ENCODE results near the gene FHIT. TPM values are rescaled to one million over a fixed set of nuclear protein-coding genes. Genes with fewer than 3 reads are reported as not detected.

FHIT gene
- total RNA-seq, 4 donors from 2014 or later = 1.6 to 12.9 (median 7.8) TPM

- 91 to 96% methylated on average over 2 of the region's 2 CpGs for WGBS, 2 donors
Observed at GRCh38 chr3:60266444-60266843, 984.8 kb downstream of the FHIT start.

GRCh38 chr3:60263191-60263590 lies 988.1 kb downstream of the FHIT start:
- Histone ChIP-seq H3K4me1 (no peaks in the 10 kb centered on the region), H3K27ac (no peak overlapping the region), H3K4me3 (no peak overlapping the region), H3K27me3 (no peaks in the 10 kb centered on the region), H3K9me3 (peaks cover 0 to 4% (median 0%) of the 10 kb centered on the region in 4 donors), H3K36me3 (no peaks in the 10 kb centered on the region)
- TF ChIP-seq CTCF (IDR thresholded peaks at IDR 0.05) (no peak), POLR2A (IDR thresholded peaks at IDR 0.05) (no peak), EP300 (IDR thresholded peaks at IDR 0.05) (no peak)
- no peak for DNase-seq (ENCODE audit: low spot score in 2 of 2)

More at GRCh38 chr3:60266444-60266843, 984.8 kb downstream of the FHIT start:
- TF ChIP-seq POLR2A (IDR thresholded peaks at IDR 0.05) (no peak), EP300 (IDR thresholded peaks at IDR 0.05) (no peak), CTCF (IDR thresholded peaks at IDR 0.05) (no peak)
- H3K27me3 ChIP-seq = no peaks in the 10 kb centered on the region
- no peak overlapping the region for H3K27ac ChIP-seq
- no peak overlapping the region for H3K4me3 ChIP-seq
- H3K4me1 ChIP-seq = no peaks in the 10 kb centered on the region
- no peaks in the 10 kb centered on the region for H3K36me3 ChIP-seq
- DNase-seq (ENCODE audit: low spot score in 2 of 2) = no peak
- peaks cover 0 to 4% (median 0%) of the 10 kb centered on the region in 4 donors for H3K9me3 ChIP-seq

- TF ChIP-seq CTCF (IDR thresholded peaks at IDR 0.05) (no peak), POLR2A (IDR thresholded peaks at IDR 0.05) (no peak)
- 48 to 54% methylated on average over 2 of the region's 2 CpGs for WGBS, 2 donors
- no peak for DNase-seq (ENCODE audit: low spot score in 2 of 2)
- Histone ChIP-seq H3K9me3 (peaks cover 0 to 4% (median 0%) of the 10 kb centered on the region in 4 donors), H3K4me1 (no peaks in the 10 kb centered on the region), H3K4me3 (no peak overlapping the region), H3K27me3 (no peaks in the 10 kb centered on the region), H3K27ac (no peak overlapping the region), H3K36me3 (no peaks in the 10 kb centered on the region)
Observed at GRCh38 chr3:60262546-60262945, 988.7 kb downstream of the FHIT start.

- Histone ChIP-seq H3K36me3 (no peaks in the 10 kb centered on the region), H3K9me3 (peaks cover 0 to 4% (median 0%) of the 10 kb centered on the region in 4 donors), H3K4me3 (no peak overlapping the region), H3K27me3 (no peaks in the 10 kb centered on the region), H3K4me1 (no peaks in the 10 kb centered on the region), H3K27ac (no peak overlapping the region)
- TF ChIP-seq POLR2A (IDR thresholded peaks at IDR 0.05) (no peak), EP300 (IDR thresholded peaks at IDR 0.05) (no peak), CTCF (IDR thresholded peaks at IDR 0.05) (no peak)
- WGBS, 2 donors = 51 to 55% methylated on average over 5 of the region's 5 CpGs
- DNase-seq (ENCODE audit: low spot score in 2 of 2) = no peak
Observed at GRCh38 chr3:60260546-60260945, 990.7 kb downstream of the FHIT start.

GRCh38 chr3:60250810-60251209 lies 1000.4 kb downstream of the FHIT start:
- no peak overlapping the region for H3K4me3 ChIP-seq
- no peaks in the 10 kb centered on the region for H3K27me3 ChIP-seq
- 43 to 57% methylated on average over 3 of the region's 3 CpGs for WGBS, 2 donors
- H3K27ac ChIP-seq = no peak overlapping the region
- no peaks in the 10 kb centered on the region for H3K4me1 ChIP-seq
- DNase-seq (ENCODE audit: low spot score in 2 of 2) = no peak
- H3K36me3 ChIP-seq = no peaks in the 10 kb centered on the region
- TF ChIP-seq POLR2A (IDR thresholded peaks at IDR 0.05) (no peak), CTCF (IDR thresholded peaks at IDR 0.05) (no peak), EP300 (IDR thresholded peaks at IDR 0.05) (no peak)
- no peaks in the 10 kb centered on the region for H3K9me3 ChIP-seq
